PFSK-1 (cell line): ENCODE data around the gene IGLL5.

Source experiments
- FOXP2 ChIP-seq: optimal IDR thresholded peaks from 2 replicates; pipeline ENCODE3; 2011; ENCODE audit warnings: borderline replicate concordance, control low read depth, inconsistent platforms; ENCODE audit not compliant: insufficient read depth; ENCODE audit errors: extremely low read length, extremely low read depth
- POLR2AphosphoS5 ChIP-seq: IDR thresholded peaks from 2 replicates; pipeline ENCODE4 v1.6.1; 2012; ENCODE audit warnings: low read depth, mild to moderate bottlenecking, control low read depth, low read length, moderate library complexity
- REST ChIP-seq, 2 experiments: IDR thresholded peaks; 2 replicates each; pipeline versions ENCODE4 v1.6.1 to v1.8.0; 2011 to 2012; ENCODE audit warnings: low read depth in 2 of 2, low read length in 2 of 2, control low read depth in 1 of 2, inconsistent platforms in 1 of 2, mild to moderate bottlenecking in 1 of 2, moderate library complexity in 1 of 2; ENCODE audit not compliant: insufficient read depth in 1 of 2
- SIN3A ChIP-seq: IDR thresholded peaks from 2 replicates; pipeline ENCODE4 v1.6.1; 2012; ENCODE audit warnings: mild to moderate bottlenecking, low read length, moderate library complexity, borderline replicate concordance; ENCODE audit not compliant: insufficient read depth
- TAF1 ChIP-seq: IDR thresholded peaks from 2 replicates; pipeline ENCODE4 v1.6.1; 2012; ENCODE audit warnings: low read length, control low read depth, borderline replicate concordance; ENCODE audit not compliant: insufficient read depth

The IGLL5 gene

DNA sequence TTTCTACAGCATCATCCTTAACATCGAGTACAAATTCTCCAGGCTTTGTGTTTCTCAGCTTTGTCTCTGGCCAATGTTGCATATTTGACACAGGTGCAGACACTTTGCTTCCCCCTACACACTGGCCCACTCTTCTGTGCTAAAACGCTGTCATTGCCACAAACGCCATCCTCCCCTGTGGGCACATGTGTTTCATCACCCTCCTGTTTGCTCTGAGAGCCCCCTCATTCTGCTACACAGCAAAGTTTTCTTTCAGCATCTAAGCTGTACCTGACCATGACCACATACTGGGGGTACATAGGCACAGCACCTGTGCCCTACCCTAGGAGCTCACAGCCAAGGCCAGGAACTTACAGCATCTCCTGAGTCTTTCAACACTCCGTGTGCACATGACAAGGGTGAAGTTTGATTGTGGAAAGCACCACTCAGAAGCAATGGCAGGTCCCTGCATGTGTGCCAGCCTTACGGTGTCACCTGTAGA is 7.9 kb upstream of the IGLL5 start:
- TF ChIP-seq TAF1 (no peak), REST (IDR thresholded peaks at IDR 0.05; ENCODE audit: insufficient read depth in 1 of 2, low read depth in 2 of 2, low read length in 2 of 2) (no peak), SIN3A (no peak), FOXP2 (no peak), POLR2AphosphoS5 (no peak)

- TF ChIP-seq POLR2AphosphoS5: no peak
- no peak for TF ChIP-seq FOXP2
- no peak for TF ChIP-seq TAF1
- TF ChIP-seq REST (IDR thresholded peaks at IDR 0.05; ENCODE audit: insufficient read depth in 1 of 2, low read depth in 2 of 2, low read length in 2 of 2): no peak
- TF ChIP-seq SIN3A: no peak
Measured at GRCh38 chr22:22880645-22881044, 7.0 kb upstream of the IGLL5 start.

- TF ChIP-seq POLR2AphosphoS5: no peak
- TF ChIP-seq SIN3A: no peak
- TF ChIP-seq TAF1: no peak
- TF ChIP-seq FOXP2: no peak
- TF ChIP-seq REST (IDR thresholded peaks at IDR 0.05; ENCODE audit: insufficient read depth in 1 of 2, low read depth in 2 of 2, low read length in 2 of 2): no peak
Measured at GRCh38 chr22:22881116-22882000, 6.3 kb upstream of the IGLL5 start.

DNA sequence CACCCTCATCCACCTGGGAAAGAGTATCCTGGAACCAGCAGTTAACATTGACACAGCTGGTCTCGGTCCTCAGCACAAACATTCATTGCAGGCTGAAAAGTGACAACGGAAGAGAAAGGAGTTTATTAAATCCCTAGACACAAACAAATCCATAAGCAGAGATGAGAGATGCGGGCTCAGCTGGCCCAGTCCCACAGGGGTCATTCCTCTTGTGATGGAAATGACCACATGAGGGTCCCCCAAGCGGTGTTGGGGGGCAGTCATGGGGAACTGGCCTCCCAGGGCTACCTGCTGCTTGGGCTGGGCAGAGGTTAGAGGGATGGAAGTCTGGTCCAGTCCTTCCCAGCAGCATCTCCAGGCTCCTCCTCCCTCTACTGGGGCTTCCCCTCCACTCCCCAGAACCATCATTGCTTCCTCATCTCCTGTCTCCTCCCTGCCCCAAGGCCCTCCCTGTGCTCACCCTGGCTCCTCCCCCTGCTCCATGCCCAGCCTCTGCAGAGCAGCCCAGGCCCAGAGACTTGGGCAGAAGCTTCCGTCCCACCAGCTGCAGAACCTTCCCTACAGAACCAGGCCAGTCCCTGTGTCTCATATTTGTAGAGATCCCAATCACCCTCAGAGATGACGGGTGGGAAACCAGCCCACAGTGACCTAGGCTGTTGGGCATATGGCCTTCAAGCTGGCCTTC is 5.4 kb upstream of the IGLL5 start:
- TF ChIP-seq SIN3A (no peak), REST (IDR thresholded peaks at IDR 0.05; ENCODE audit: insufficient read depth in 1 of 2, low read depth in 2 of 2, low read length in 2 of 2) (no peak), FOXP2 (no peak), POLR2AphosphoS5 (no peak), TAF1 (no peak)
